Smooth muscle cell (in vitro differentiated cells): Measurements from ENCODE around the gene RASGRP3. TPM values are rescaled to one million over a fixed set of nuclear protein-coding genes. Genes with fewer than 3 reads are reported as not detected.

Experiments used
- DNase-seq: peaks from one replicate; lab custom pipeline; 2025; ENCODE audit not compliant: unreplicated experiment; lab: John Stamatoyannopoulos, UW
- H2AFZ ChIP-seq: fragments of 200-600 bp; sonication (generic); 2 replicates; pipeline ENCODE4 v1.6.0; 2016; ENCODE audit warnings: antibody characterized with exemption, low read depth, mild to moderate bottlenecking
- H3F3A ChIP-seq: fragments of 200-600 bp; sonication (generic); 2 replicates; pipeline ENCODE4 v1.6.0; 2017; ENCODE audit warnings: antibody characterized with exemption, low read depth
- H3K27ac ChIP-seq: fragments of 200-600 bp; sonication (generic); 2 replicates; pipeline ENCODE4 v1.5.1; 2016; ENCODE audit warnings: low read depth, mild to moderate bottlenecking
- H3K27me3 ChIP-seq: fragments of 200-600 bp; sonication (generic); 2 replicates; pipeline ENCODE4 v1.6.1; 2016; ENCODE audit warnings: low read depth, mild to moderate bottlenecking
- H3K36me3 ChIP-seq: fragments of 200-600 bp; sonication (generic); 2 replicates; pipeline ENCODE4 v1.5.1; 2016; ENCODE audit warnings: low read depth
- H3K4me1 ChIP-seq: fragments of 200-600 bp; sonication (generic); 2 replicates; pipeline ENCODE4 v1.5.1; 2016; ENCODE audit warnings: low read depth
- H3K4me2 ChIP-seq: fragments of 200-600 bp; sonication (generic); 2 replicates; pipeline ENCODE4 v1.6.0; 2016; ENCODE audit warnings: mild to moderate bottlenecking
- H3K4me3 ChIP-seq: fragments of 200-600 bp; sonication (generic); 2 replicates; pipeline ENCODE4 v1.5.1; 2016; ENCODE audit warnings: mild to moderate bottlenecking
- H3K79me2 ChIP-seq: fragments of 200-600 bp; sonication (generic); 2 replicates; pipeline ENCODE4 v1.6.0; 2016; ENCODE audit warnings: low read depth, mild to moderate bottlenecking
- H3K9ac ChIP-seq: fragments of 200-600 bp; sonication (generic); 2 replicates; pipeline ENCODE4 v1.6.0; 2016; ENCODE audit warnings: low read depth
- H3K9me3 ChIP-seq: fragments of 200-600 bp; sonication (generic); replicated peaks from 2 replicates; pipeline ENCODE4 v1.5.1; 2016; ENCODE audit warnings: low read depth
- H4K20me1 ChIP-seq: fragments of 200-600 bp; sonication (generic); 2 replicates; pipeline ENCODE4 v1.6.0; 2016; ENCODE audit warnings: low read depth
- CTCF ChIP-seq: fragments of 200-600 bp; sonication (generic); IDR thresholded peaks from 2 replicates; pipeline ENCODE4 v1.5.1; 2017; ENCODE audit warnings: borderline replicate concordance, mild to moderate bottlenecking, antibody characterized with exemption; ENCODE audit not compliant: insufficient read depth, poor library complexity, severe bottlenecking
- WGBS: methylation state at CpG from one replicate; pipeline ENCODE4 v1.1.7; 2016; ENCODE audit warnings: low lambda C conversion rate; 5-methylcytosine and 5-hydroxymethylcytosine counted together
- polyA plus RNA-seq: library from polyadenylated mRNA; unstranded; fragments of >200 nt; fragmentation: Nextera tagmentation; extraction: Ambion mirVana; gene quantifications from 2 replicates; pipeline ENCODE4 v1.2.1, GENCODE V29; 2016
- total RNA-seq: library from RNA; depleted of rRNA; stranded (reverse); fragments of >200 nt; gene quantifications from 2 replicates; pipeline ENCODE4 v1.2.3, GENCODE V29; 2014

RASGRP3 gene
- total and polyA plus RNA-seq, 2 experiments from 2014 or later, result 0.10 to 0.31 TPM

DNA sequence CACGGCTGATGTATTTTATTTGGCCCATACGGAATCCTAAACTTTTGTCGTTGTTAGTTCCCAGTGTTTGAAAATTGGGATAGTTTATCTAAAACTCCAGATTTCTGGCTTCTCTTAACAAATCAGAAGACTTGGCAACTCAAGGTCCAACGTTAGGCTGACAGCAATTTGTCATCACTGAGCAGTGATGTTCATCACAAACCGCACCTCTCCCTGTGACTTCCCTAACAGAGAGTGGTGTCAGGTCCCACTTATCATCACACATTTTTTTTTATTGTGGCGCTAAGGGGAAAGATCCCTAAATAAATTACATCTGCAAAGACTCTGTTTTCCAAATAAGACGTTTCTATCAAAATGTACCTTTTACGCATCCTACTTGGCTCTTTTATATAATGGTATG, 55.7 kb downstream of the RASGRP3 start:
- H3K9ac ChIP-seq, result no peak overlapping the region
- WGBS, result 75% methylated on average over 8 of the region's 8 CpGs
- H3K4me1 ChIP-seq, result no peaks in the 10 kb centered on the region
- H3K79me2 ChIP-seq, result no peaks in the 10 kb centered on the region
- peaks cover 4% of the 10 kb centered on the region for H3F3A ChIP-seq
- H2AFZ ChIP-seq, result no peak overlapping the region
- no peak for DNase-seq
- H3K36me3 ChIP-seq, result no peaks in the 10 kb centered on the region
- TF ChIP-seq CTCF, result no peak
- H3K4me3 ChIP-seq, result no peak overlapping the region
- peak overlapping the region; percentile 19 for H3K27ac ChIP-seq
- H3K27me3 ChIP-seq, result no peaks in the 10 kb centered on the region
- no peak overlapping the region for H3K4me2 ChIP-seq
- H4K20me1 ChIP-seq, result no peaks in the 10 kb centered on the region
- no peaks in the 10 kb centered on the region for H3K9me3 ChIP-seq

- H3K9ac ChIP-seq, result no peak overlapping the region
- no peaks in the 10 kb centered on the region for H3K9me3 ChIP-seq
- H3K4me1 ChIP-seq, result no peaks in the 10 kb centered on the region
- no peak for DNase-seq
- no peaks in the 10 kb centered on the region for H3K79me2 ChIP-seq
- WGBS, result 97% methylated on average over 2 of the region's 2 CpGs
- H3F3A ChIP-seq, result peaks cover 4% of the 10 kb centered on the region
- H3K27ac ChIP-seq, result no peak overlapping the region
- H3K4me2 ChIP-seq, result no peak overlapping the region
- no peak overlapping the region for H3K4me3 ChIP-seq
- no peaks in the 10 kb centered on the region for H4K20me1 ChIP-seq
- H3K27me3 ChIP-seq, result no peaks in the 10 kb centered on the region
- H3K36me3 ChIP-seq, result no peaks in the 10 kb centered on the region
- TF ChIP-seq CTCF, result no peak
- no peak overlapping the region for H2AFZ ChIP-seq
These were observed 56.5 kb downstream of the RASGRP3 start for GRCh38 chr2:33532966-33533365.

GRCh38 chr2:33535421-33535820, 59.0 kb downstream of the RASGRP3 start:
- no peak overlapping the region for H3K27ac ChIP-seq
- 86% methylated on average over 3 of the region's 3 CpGs for whole genome bisulfite sequencing
- TF ChIP-seq CTCF, result no peak

GRCh38 chr2:33541243-33541642, 64.8 kb downstream of the RASGRP3 start:
- no peak for DNase-seq
- Histone ChIP-seq H3K27ac (no peak overlapping the region), H4K20me1 (no peaks in the 10 kb centered on the region), H3F3A (no peaks in the 10 kb centered on the region), H3K9me3 (no peaks in the 10 kb centered on the region), H3K79me2 (no peaks in the 10 kb centered on the region), H3K9ac (no peak overlapping the region), H3K4me3 (no peak overlapping the region), H3K4me2 (no peak overlapping the region), H2AFZ (no peak overlapping the region), H3K4me1 (no peaks in the 10 kb centered on the region), H3K36me3 (no peaks in the 10 kb centered on the region), H3K27me3 (no peaks in the 10 kb centered on the region)
- WGBS, result 97% methylated on average over 4 of the region's 4 CpGs
- no peak for TF ChIP-seq CTCF

More at GRCh38 chr2:33535421-33535820, 59.0 kb downstream of the RASGRP3 start:
- no peak overlapping the region for H2AFZ ChIP-seq
- H3K9me3 ChIP-seq, result no peaks in the 10 kb centered on the region
- H3K4me2 ChIP-seq, result no peak overlapping the region
- no peak for DNase-seq
- no peaks in the 10 kb centered on the region for H3K4me1 ChIP-seq
- no peaks in the 10 kb centered on the region for H3K79me2 ChIP-seq
- no peak overlapping the region for H3K9ac ChIP-seq
- peaks cover 4% of the 10 kb centered on the region for H3F3A ChIP-seq
- no peaks in the 10 kb centered on the region for H3K27me3 ChIP-seq
- H4K20me1 ChIP-seq, result no peaks in the 10 kb centered on the region
- no peak overlapping the region for H3K4me3 ChIP-seq
- H3K36me3 ChIP-seq, result no peaks in the 10 kb centered on the region
